DMS153 treated with DMSO at 0.1 percent for 48 hours (cell line): Measurements from ENCODE around the gene ETNK2.
A peak's percentile ranks its signal among the peaks of the same experiment; 100 is the strongest.
"Not testable (repeated sequence)": the region's sequence is repeated elsewhere in the genome, so short reads cannot be mapped to it uniquely, and the experiment has no call there.

ENCODE experiments used
- DNase-seq: peaks from one replicate; lab custom pipeline; 2025; ENCODE audit not compliant: unreplicated experiment; lab: John Stamatoyannopoulos, UW

The ETNK2 gene

GRCh38 chr1:204102739-204103430 lies 49.0 kb downstream of the ETNK2 start:
- no peak for DNase-seq

GRCh38 chr1:204102029-204102611 lies 49.7 kb downstream of the ETNK2 start:
- DNase-seq = peak; percentile 54

GRCh38 chr1:204099754-204100153 lies 52.1 kb downstream of the ETNK2 start:
- not testable (repeated sequence) for DNase-seq

- DNase-seq = no peak
Observed at GRCh38 chr1:204098683-204099082, 53.2 kb downstream of the ETNK2 start.

- no peak for DNase-seq
Observed at GRCh38 chr1:204096931-204097330, 54.9 kb downstream of the ETNK2 start.

GRCh38 chr1:204094856-204095634 lies 56.8 kb downstream of the ETNK2 start:
- peak; percentile 47 for DNase-seq

- DNase-seq = no peak
Observed at GRCh38 chr1:204094313-204094729, 57.5 kb downstream of the ETNK2 start.

GRCh38 chr1:204093781-204094180 lies 58.1 kb downstream of the ETNK2 start:
- no peak for DNase-seq

- peak; percentile 72 for DNase-seq
Observed at GRCh38 chr1:204093421-204093717, 58.5 kb downstream of the ETNK2 start.

- no peak for DNase-seq
Observed at GRCh38 chr1:204092632-204093420, 59.0 kb downstream of the ETNK2 start.

GRCh38 chr1:204091787-204092312 lies 60.0 kb downstream of the ETNK2 start:
- no peak for DNase-seq

- DNase-seq = no peak
Observed at GRCh38 chr1:204091066-204091465, 60.8 kb downstream of the ETNK2 start.

GRCh38 chr1:204090132-204090531 lies 61.7 kb downstream of the ETNK2 start:
- not testable (repeated sequence) for DNase-seq

GRCh38 chr1:204089044-204089751 lies 62.6 kb downstream of the ETNK2 start:
- DNase-seq = no peak

- DNase-seq = no peak
Observed at GRCh38 chr1:204088596-204088995, 63.2 kb downstream of the ETNK2 start.

GRCh38 chr1:204087893-204088528 lies 63.8 kb downstream of the ETNK2 start:
- DNase-seq = no peak

- DNase-seq = no peak
Observed at GRCh38 chr1:204087181-204087892, 64.5 kb downstream of the ETNK2 start.

GRCh38 chr1:204085876-204086275 lies 66.0 kb downstream of the ETNK2 start:
- no peak for DNase-seq

GRCh38 chr1:204084247-204084772 lies 67.5 kb downstream of the ETNK2 start:
- DNase-seq = peak; percentile 95
